NB4 (cell line): ENCODE data around the gene FUT3.

Source experiments
- DNase-seq: peaks from one replicate; pipeline ENCODE4 v3.0.0; 2010; ENCODE audit warnings: low read depth
- H3K4me3 ChIP-seq: one replicate; pipeline ENCODE4 v1.5.1; 2011; ENCODE audit warnings: mild to moderate bottlenecking, low read depth, low read length, moderate library complexity
- MYC ChIP-seq: IDR thresholded peaks from 2 replicates; pipeline ENCODE4 v1.6.1; 2011; ENCODE audit warnings: low read depth, low read length
- POLR2A ChIP-seq: IDR thresholded peaks from 2 replicates; pipeline ENCODE4 v1.6.1; 2011; ENCODE audit warnings: mild to moderate bottlenecking; ENCODE audit not compliant: insufficient read length; ENCODE audit errors: extremely low read depth
- TF ChIP-seq, protein P1 (sequence below): IDR thresholded peaks from 2 replicates; pipeline ENCODE4 v1.6.1; 2011; ENCODE audit warnings: low read depth, low read length
- TF ChIP-seq, protein P2 (sequence below): IDR thresholded peaks from one replicate; pipeline ENCODE4 v1.5.1; 2012; ENCODE audit warnings: low read depth, low read length

The FUT3 gene

DNA sequence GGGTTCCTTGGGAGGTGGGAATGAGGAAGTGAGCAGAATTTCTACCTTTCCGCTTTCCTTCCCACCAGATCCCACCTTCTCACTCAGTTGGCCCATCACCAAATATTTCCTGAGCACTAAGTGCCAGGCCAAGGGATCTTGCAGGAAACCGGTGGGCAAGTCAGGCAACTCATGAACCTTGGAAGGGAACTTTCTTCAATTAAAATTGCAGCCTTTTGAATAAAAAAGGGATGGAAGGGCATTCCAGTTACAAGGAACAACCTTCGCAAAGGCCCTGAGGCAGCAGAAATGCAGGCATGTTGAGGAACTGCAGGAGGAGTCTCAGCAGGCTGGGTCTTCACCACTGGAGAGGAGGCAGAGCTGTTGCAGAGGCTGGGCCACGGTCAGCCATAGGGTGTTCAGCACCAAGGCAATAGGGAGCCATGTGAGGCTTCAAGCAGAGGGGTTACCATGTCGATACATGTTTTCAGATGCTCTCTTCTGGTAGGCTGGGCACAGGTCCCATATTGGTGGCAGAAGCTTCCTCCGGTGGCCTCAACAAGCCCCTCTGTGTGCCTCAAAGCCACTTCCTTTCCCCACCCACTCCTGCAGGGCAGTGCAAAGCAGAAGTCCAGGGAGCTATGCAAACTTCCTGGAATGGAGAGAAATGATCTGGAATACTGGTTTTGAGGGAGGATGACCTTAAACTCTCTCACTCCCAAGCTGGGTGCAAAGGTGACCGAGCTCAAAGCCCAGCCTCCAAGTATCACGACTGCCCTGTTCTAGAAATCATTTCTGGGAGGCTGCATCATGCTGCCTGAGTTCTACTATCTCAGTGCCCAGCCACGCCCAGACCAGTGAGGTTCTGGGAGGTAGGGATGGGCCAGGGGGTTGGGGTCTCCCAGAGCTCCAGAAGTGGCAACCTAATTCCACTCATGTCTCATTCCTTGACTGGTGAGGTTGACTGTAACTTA, 11.9 kb downstream of the FUT3 start, which contains the start of gene FUT6:
TSS of gene FUT6 (minus strand) at position 638 of the 953 bp plus-strand sequence. CDS start 7,135 bp downstream, outside the sequence.
- peak; percentile 43 for DNase-seq
- no peak within 1 kb of the TSS for H3K4me3 ChIP-seq
- TF ChIP-seq POLR2A = no peak
- TF ChIP-seq, protein P1, sequence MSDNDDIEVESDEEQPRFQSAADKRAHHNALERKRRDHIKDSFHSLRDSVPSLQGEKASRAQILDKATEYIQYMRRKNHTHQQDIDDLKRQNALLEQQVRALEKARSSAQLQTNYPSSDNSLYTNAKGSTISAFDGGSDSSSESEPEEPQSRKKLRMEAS = no peak
- TF ChIP-seq, protein P2, sequence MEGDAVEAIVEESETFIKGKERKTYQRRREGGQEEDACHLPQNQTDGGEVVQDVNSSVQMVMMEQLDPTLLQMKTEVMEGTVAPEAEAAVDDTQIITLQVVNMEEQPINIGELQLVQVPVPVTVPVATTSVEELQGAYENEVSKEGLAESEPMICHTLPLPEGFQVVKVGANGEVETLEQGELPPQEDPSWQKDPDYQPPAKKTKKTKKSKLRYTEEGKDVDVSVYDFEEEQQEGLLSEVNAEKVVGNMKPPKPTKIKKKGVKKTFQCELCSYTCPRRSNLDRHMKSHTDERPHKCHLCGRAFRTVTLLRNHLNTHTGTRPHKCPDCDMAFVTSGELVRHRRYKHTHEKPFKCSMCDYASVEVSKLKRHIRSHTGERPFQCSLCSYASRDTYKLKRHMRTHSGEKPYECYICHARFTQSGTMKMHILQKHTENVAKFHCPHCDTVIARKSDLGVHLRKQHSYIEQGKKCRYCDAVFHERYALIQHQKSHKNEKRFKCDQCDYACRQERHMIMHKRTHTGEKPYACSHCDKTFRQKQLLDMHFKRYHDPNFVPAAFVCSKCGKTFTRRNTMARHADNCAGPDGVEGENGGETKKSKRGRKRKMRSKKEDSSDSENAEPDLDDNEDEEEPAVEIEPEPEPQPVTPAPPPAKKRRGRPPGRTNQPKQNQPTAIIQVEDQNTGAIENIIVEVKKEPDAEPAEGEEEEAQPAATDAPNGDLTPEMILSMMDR = no peak
- TF ChIP-seq MYC = no peak

DNA sequence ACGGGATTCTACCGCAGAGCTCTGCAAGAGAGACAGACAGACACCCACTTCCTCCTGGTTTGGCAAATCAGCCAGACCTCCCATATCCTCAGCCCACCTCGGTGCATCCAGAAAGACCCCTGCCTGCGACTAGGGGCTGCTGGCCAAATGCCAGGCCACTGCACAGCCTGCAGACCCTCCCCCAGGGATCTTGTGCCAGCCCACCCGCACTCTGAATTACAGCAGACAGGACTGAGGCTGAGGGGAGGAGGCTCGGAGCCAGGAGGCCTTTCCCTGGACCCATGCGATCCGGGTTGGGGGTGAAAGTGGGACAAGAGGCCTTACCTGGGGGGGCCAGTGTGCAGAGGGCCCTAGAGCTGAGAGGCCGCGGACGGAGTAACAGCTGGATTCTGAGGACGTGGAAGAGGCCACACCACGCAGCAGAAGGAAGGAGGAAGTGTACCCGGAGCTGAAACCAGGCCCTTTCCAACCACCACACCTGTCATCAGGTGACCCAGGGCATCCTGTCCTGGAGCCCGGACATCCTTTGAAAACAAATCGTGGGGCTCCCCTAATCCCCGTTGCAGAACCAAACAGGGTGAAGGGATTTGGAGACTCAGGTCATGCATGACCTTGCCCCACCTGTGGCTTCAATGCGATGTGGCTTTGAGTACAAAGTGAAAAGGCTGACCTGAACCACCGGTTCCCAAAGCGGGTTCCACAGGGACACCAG, 12.7 kb downstream of the FUT3 start:
- DNase-seq = no peak
- TF ChIP-seq POLR2A (no peak), MYC (no peak)
- TF ChIP-seq, protein P2 = no peak
- TF ChIP-seq, protein P1 = no peak
- H3K4me3 ChIP-seq = no peak overlapping the region

DNA sequence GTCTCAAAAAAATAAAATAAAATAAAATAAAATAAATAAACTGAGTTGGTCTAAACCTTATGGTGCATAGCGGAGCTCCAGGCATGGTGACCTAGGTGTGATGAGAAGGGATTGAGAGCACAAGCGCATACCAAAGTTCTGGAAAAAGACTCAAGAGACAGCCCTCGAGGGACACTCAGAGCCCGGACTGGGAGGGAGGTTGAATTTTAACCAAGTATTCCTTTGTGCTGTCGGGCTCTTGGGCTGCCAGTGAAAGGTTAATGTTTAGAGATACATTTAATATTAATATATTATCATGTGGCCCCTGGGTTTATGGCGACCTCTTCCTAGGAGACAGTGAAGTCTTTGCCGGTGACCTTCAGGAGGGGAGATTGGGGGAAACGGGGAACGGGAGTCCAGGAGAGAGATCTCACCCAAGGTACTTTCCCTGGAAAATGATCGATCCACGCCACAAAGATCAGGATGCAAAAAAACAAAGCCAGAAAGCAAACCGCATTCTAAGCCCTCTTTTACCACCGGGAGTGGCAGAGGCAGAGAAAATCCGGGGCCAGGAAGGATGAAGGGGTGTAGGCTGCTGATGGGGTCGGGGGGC, 13.4 kb downstream of the FUT3 start:
- TF ChIP-seq, protein P1 = no peak
- no peak for TF ChIP-seq POLR2A
- H3K4me3 ChIP-seq = no peak overlapping the region
- DNase-seq = no peak

DNA sequence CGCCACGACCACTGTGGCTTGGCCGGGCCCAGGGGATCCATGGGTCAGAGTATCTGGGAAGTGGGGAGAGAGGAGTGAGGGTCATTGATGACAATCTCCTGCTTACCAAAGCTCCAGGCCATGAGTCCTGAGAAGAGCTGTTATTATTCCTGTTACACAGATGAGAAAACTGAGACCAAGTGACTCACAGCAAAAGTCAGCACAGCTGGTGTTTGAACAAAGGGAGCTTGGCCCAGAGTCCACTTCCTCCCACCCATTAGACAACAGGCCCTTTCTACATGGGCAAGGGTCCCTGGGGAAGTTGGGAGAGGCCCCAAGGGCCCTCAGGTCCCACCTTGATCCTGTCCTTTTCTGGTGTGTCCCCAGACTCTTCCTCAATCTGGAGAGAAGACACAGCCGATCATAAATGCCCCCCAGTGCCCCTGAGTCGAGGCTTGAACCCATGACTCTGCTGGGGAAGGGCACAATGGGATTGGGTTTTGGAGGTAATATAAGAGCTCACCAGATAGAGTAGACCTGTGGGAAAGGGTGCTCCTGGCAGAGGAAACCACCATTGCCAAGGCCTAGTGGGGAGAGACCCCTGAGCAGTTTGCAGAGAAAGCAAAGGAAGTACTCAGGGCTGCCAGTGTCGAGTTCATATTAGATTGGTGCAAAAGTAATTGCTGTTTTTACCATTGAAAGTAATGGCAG, 18.6 kb downstream of the FUT3 start:
- DNase-seq = no peak
- no peak overlapping the region for H3K4me3 ChIP-seq
- TF ChIP-seq, protein P1 = no peak
- no peak for TF ChIP-seq POLR2A
- no peak for TF ChIP-seq MYC
- TF ChIP-seq, protein P2 = no peak

DNA sequence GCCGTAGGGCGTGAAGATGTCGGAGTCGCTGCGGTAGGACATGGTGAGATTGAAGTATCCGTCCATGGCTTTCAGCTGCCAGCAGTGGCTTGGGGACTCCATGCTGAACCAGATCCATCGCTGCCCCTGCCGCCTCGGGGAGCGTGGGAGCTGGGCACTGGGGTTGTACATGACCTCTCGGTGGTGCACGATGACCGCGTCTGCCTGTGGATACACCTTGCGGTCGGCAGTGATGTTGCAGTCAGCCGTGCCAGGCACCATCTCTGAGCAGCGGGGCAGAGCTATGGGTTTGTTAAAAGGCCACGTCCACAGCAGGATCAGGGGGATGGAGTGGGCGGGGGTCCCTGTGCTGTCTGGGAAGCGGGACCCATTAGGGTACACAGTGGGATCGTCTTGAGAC, 19.2 kb downstream of the FUT3 start:
- H3K4me3 ChIP-seq = no peak overlapping the region
- no peak for TF ChIP-seq MYC
- DNase-seq = no peak

DNA sequence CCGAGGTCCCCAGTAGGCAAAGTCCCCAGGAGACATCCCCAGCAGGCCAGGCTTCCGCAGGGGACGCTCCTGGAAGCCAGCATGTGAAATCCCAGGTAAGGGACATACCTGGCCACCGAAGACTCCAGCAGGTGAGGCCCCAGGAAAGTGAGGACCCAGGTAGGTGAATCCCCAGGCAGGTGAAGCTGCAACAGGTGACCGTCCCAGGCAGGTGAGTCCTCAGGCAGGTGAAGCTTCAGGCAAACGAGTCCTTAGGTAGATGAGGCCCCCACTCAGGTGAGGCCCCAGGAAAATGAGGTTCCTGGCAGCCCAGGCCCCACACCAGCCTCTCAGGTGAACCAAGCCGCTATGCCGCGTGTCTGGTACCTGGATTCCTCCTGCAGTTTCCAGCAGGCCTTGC, 20.1 kb downstream of the FUT3 start:
- DNase-seq = no peak
- TF ChIP-seq, protein P1 = no peak
- TF ChIP-seq POLR2A (no peak), MYC (no peak)
- TF ChIP-seq, protein P2 = no peak
- H3K4me3 ChIP-seq = no peak overlapping the region
